ENCODE results near the gene SENP1.

SENP1 gene

DNA sequence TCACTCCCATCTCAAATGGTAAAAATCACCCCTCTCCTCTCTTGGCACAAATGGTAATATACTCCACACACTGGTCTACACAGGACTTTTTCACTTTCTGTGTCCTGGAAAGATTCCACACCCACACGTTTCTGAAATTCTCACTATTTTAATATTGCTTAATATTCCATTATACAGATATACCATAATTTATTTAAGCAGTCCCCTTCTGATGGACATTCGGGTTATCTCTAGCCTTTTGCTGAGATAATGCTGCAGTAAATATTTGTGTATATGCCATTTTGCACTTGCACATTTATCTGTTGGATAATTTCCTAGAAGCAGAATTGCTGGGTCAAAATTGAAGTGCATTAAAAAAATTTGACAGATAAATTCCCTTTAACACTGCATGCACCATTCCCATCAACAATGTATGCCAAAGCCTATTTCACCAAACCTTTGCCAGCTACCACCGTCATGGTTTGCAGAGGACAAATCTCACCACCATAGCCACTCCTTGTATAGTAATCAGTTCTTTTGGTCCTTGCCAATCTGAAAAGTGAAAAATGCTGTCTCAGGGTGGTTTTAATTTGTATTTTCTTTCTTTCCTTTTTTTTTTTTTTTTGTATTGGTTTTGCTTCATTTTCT is 86.1 kb downstream of the SENP1 start:
- no peak overlapping the region for H3K4me3 ChIP-seq (ENCODE audit: low read depth, low read length)

DNA sequence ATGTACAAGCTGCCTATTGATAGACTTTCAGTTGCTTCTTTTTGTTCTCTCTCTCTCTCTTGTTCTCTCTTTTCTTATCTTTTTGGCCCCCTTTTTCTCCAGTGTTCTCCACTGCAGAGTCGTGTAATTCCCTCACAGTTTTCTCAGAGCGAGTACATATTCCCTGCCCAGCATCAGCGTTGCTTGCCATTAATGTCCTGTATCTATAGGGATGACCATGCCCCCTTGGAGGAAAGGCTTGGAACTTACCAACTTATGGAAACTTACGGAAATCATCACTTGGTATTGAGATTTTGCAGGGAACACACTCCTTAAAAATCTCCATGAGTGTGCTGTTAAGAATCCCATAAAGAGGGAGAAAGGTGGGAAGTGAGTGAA is 87.3 kb downstream of the SENP1 start:
- H3K4me3 ChIP-seq (ENCODE audit: low read depth, low read length), result no peak overlapping the region

DNA sequence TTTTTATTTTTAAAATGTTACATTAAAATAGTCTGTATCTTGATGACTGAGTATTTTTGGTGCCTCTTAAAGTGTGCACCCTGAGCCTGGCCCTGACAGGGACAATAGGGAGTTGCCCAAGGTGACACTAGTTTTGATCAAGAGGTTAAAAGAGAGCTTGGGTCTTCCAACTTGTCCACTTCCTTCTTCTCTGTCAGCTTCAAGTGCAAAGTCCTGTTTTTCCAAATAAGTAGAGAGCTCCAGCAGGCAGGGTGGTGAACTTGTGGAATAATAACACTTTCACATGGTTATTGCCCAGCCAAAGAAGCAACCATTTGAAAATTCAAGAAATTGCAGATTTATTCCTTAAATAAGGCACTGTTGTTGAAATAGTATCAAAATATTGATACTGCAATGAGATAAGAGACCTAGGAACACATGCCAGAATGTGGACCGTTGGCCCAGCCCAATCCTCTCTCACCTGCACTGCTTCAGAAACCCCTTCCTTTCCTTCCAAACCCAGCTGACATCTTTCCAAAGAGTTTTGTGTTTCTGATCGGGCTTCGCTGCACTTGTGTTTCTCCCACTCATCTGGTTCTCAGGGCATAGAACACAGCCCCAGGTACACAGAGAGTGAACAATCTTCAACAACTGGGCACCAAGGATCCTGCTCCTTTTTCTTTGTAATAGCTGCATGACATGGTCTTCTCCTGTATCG is 87.8 kb downstream of the SENP1 start:
- H3K4me3 ChIP-seq (ENCODE audit: low read depth, low read length), result no peak overlapping the region

DNA sequence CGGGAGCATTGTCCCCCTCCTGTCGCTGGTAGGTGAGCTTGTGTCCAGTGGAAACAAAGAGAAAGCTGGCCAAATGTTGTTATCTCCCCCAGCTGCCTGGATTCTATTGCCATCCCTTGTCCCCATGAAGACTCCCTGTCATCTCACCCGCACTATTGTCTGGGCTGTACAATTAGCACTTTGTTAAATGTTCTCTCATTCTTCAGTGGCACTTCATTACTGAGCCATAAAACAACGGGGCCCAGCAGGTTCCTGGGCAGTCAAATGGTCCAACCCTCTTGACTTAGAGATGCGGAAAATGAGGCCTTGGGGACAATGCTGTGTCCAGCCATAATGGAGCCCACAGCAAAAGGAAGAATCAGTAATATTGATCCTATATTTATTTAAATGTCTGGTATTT is 88.4 kb downstream of the SENP1 start:
- no peak overlapping the region for H3K4me3 ChIP-seq (ENCODE audit: low read depth, low read length)

DNA sequence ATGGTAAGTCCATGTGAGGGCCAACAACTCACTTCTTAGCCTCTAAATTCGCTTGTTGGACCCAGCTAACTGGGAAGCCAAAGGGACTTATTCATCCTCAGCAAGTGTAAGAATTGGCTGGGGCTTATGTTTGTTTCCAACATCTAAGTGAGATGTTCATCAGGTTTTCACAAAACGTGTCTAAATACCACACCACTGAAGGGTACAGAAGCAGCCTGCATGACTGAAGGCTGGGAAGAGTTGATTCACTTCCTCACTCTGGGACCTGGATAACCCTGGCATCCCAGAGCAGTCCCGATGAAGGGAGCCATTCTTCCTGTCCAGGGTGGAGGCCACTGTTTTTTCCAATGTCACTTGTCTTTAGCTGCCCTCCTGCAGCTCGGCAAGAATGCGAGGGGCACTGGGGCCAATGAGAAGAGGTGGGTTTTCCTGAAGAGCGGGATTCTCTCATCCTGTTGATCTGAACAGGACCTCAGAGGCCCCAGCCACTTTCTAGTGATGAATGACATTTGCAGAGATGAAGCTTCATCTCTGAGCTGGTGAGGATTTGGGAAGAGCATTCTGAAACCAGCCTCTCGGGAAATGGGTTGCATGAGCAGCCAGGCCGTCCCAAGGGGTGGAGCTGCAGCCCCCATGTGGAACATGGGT is 89.4 kb downstream of the SENP1 start:
- H3K4me3 ChIP-seq (ENCODE audit: low read depth, low read length), result no peak overlapping the region

DNA sequence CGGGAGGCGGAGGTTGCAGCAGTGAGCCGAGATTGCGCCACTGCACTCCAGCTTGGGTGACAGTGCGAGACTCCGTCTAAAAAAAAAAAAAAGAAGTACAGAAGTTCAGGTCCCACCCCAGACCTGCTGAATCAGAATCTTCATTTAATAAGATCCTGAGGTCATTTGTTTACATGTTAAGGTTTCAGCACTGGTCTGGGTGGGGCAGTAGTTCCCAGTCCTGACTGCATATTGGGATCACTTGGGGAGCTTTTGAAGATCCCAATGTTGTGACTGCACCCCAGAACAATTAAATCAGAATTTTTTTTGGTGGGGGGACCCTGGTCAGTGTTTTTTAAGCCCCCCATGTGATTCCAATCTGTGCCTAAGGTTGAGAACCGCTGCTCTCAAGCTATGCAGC is 89.9 kb downstream of the SENP1 start:
- H3K4me3 ChIP-seq (ENCODE audit: low read depth, low read length), result no peak overlapping the region

DNA sequence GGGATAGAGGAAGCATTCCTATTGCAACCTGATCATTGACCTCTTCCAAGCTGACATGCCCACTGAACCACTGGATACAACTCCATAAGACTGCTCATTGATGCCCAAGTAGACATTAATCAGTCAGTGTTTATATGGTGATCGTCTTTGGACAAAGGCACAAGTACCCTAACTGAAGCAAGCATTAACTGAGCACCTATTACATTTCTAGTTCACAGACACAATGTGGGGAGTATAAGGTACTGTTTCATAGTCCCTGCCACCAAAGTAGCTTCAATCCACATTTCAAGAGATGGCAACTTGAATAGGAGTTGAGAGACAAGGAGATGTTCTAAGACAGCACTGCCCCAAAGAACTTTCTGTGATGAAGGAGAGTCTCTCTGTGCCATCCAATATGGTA is 90.8 kb downstream of the SENP1 start:
- H3K4me3 ChIP-seq (ENCODE audit: low read depth, low read length), result no peak overlapping the region

DNA sequence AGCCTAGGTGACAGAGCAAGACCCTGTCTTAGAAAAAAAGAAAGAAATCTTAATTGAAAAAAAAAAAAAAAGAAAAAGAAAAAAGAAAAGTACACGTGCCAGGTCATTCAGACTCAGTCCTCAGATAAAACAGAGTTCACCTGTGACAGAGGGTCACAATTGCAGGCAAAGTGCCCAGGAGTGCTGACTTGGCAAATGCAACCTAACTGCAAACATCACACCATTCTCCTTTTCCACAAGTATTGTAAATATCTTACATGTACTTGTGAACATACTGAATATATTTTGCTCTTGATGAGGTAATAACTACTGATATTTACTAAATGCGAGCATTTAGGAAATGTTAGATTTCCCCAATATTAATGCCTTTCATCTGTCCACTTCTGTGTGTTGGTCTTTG is 92.6 kb downstream of the SENP1 start:
- no peak overlapping the region for H3K4me3 ChIP-seq (ENCODE audit: low read depth, low read length)

DNA sequence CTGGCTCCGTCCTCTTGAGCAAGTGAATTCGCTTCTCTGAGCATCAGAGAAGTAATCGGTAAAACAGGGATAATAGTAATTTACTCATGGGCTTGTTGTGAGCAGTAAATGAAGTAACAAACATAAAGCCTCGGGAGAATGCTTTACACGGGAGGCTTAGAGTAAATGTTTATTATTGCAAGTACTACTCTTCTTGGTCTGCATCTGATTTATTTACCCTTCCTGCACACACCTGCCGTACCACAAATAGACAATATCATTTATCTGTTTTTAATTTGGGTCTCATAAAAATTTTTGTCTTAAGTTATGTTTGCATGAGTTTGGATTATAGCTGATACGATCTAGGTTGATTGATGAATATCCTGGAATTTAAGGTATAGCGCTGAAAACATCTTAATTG is 93.8 kb downstream of the SENP1 start:
- no peak overlapping the region for H3K4me3 ChIP-seq (ENCODE audit: low read depth, low read length)

DNA sequence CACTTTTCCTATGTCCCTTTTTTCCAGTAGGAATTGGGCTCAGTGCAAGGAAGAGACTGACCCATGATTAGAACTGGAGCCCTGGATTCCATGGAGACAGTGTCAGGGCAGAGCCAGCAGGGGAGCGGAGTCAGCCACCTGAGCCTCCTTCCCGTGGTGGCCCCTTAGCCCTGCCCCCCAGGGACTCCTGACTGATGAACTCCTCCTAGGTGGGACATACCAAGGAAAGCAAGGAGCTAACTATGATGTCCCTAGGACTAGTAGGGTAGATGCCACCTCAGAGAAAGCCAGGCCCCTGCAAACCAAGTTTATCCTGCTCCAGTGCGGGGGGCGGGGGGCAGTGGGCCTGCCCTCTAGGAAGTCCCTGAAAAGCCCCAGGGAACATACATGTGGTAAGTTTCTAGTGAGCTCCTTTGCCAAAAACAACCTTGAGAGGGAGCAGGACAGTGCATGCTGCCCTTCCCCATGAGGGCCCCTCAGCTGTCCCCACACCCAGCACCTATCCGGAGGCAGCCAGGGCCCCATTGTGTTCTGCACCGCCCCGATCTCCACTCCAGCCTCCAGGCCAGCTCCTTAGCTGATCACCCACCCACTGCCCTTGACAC is 95.4 kb downstream of the SENP1 start:
- no peak overlapping the region for H3K4me3 ChIP-seq (ENCODE audit: low read depth, low read length)

DNA sequence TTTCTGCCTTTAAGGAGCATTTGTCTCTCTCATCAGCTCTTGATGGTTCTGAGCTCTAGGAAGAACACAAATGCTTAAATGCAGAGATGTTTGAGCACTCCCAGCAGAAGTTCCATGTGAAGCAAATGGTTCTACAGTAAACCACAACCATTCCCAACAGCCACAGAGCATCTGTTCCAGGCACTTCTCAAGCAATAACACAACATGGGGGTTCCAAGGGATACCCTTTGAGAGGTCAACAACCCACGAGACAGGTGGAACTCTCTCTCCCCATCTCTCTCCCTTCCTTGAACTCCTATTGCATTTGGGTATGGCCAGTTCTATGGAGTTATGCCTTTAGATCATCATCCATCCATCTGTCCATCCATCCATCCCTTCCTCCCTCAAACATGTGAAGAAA is 96.4 kb downstream of the SENP1 start:
- no peak overlapping the region for H3K4me3 ChIP-seq (ENCODE audit: low read depth, low read length)

DNA sequence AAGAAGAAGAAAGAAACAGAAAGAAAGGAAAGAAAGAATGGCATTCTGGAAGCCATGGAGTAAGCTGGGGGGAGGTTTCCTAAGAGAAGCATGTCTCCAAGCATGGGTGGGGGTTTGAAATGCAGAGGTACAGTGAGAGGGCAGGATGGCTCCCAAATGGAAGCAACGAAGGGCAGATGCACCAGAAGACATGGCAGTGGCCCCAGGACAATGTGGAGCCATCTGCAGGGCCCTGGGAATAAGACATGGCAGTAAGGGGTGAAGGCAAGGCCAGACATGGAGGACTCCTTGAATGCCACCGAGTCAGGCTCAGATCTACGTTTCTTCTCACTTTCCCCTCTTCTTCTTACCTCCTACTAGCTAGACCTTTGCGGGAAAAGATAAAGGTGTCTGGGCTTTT is 96.9 kb downstream of the SENP1 start:
- no peak overlapping the region for H3K4me3 ChIP-seq (ENCODE audit: low read depth, low read length)

DNA sequence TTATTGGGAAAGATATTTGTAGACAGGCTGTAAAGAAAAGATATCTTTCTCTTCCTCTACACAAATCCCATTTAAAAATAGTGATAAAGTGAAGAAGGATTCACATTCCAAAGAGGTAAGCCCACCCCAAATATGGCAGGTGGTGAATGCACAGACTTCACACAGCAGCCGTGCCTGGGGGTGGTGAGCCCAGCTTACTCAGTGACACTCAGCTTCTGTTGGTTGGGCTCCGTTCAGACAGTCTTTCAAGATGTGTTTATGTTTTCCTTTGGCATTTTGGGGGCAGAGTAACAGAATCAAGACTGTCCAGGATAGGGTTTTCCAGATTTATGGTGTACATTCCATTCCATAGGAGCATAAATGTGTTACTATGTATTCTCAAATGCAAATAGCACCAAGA is 97.5 kb downstream of the SENP1 start:
- no peak overlapping the region for H3K4me3 ChIP-seq (ENCODE audit: low read depth, low read length)

DNA sequence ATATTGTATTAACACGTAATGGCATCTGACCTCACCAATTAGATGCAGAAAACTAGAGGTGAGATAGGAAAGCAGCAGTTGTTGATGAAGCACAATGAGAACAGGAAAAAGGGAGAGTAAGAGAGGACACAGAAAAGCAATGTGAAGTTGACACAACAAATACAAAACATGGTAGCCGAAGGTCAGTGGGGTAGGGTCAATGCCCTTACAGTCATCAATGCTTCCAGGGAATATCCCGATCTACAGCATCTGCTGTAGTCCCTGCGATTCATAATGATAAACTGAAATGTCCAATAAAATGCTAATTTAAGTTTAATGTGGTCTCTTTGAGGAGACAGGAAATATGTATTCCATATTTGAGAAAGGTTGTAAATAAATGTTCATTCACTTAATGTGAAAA is 98.7 kb downstream of the SENP1 start:
- H3K4me3 ChIP-seq (ENCODE audit: low read depth, low read length), result no peak overlapping the region

DNA sequence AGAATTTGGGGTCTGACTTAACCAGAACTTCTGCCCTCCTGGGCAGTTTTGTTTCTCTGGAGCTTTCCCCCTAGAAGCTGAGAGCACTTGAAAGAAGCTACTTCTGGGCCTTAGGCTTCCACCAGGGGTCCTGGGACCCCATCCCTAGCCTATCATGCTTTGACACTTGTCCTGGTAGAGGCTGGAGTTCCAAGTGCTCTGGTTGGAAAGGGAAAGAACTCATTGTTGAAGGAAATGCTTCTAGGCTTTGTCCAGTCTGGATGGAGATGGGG is 100.2 kb downstream of the SENP1 start:
- no peak overlapping the region for H3K4me3 ChIP-seq (ENCODE audit: low read depth, low read length)

DNA sequence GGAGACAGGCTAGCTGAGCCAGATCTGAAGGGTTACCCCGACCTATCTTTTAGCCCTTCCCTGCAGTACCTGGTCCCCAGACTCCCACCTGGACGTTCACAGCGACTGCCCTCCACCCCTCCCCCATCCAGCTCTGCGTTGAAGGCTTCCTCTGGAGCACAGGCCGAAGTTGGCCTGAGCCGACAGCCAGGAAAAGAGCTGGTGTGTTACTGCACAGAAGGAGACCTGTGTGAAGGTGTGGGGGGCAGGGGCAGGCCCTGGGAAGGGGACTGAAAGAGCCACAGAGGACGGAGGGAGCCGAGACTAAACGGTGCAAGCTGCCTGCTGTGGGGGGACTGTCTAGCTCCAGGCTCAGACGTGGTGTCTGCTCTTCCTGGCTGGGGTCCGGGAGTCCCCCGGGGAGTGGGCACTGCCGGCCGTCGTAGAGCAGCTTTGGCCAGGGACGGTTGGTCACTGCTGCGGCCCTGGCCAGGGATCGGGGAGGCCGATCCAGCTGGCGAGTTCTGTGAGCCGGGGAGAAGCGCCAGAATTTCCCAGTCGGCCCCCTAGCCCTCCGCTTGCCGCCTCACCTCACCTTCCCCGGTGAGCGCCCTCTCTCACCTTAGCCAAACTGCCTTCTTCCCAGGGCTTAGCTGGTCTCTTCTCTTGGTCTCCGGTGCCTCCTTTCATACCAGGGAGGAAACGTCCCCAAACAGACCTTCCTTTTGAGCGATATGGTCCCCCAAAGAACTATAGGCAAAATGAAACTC is 100.7 kb downstream of the SENP1 start:
- peak overlapping the region; percentile 30 for H3K4me3 ChIP-seq (ENCODE audit: low read depth, low read length)

DNA sequence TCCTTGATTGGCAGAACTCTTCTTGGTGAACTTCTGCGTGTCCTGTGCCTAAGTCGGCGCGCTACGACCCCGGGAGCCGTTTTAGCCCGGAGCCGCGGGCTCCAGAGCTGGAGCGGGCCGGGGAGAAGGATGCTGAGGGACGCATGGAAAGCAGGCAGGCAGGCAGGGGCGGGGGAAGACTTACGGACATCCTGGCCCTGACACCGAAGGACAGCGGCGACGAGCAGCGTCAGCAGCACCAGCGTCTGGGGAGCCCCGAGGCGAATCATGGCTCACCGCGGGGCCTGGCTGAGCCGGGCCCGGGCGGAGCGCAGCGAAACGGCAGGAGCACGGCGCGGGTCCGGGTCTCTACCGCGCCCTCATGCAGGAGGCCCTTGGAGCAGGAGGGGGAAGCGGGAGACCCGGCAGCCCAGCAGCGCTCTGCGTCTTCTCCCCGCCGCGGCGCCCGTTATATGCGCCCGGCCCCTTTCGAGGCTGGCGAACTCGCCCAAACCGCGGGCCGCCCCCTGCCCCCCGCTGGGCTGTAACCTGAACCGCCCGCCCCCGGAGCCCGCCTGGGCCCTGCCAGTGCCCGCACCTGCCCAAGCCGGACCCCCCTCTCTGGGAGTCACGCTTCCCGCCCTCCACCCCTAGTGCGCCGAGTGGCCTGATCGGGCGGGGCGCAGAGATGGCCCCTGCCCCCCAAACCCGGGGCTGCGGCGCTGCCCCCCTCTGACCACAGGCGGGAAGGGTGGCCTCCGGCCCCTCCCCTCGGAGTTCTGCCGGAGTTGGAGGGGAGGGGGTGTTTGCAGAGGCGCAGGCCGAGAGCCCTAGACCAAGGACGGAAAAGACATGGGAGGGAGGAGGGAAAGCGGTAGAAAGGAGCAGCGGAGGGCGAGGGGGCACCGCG is 101.6 kb downstream of the SENP1 start, which contains the start of gene COL2A1:
COL2A1 (minus strand) TSS at position 424 of the 889 bp plus-strand sequence; CDS start at position 269, 155 bp downstream.
- H3K4me3 ChIP-seq (ENCODE audit: low read depth, low read length), result peak within 1 kb of the TSS; percentile 30

DNA sequence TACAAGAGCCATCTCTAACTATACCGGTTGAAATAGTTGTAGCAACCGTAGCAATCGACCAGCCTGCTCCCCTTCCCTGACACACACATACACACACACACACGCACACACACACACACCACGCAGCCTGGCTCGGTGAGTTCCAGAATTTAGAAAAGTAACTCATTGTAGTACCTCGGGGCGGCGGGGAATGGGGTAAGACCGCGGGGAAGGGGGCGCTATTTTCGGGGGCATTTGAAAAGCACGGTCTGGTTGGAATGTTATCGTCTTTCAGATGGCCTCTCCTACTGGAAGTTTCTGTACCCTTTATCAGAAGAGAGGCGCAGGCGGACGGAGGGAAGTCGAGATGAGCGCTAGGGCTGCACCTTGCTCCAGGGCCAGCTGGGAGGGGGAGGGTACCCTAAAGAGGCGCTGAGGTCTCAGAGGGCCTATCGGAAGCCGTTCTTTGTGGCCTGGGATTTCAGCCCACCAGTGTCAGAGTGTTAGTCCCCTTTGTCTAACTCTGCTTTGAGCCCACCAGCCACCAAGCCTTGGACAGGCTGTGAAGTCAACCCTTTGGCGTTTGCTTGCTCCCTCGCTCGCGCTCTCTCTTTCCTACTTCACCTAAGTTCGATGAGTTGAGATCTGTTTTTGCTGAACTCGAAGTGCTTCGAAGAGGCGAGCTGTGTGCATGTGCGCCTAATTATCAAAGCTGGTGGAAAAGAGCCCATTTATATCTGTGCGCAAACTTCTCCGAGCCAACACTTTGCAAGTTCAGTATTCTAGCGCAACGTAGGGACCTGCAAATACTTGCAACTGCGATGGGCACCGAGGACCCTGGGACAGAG is 102.4 kb downstream of the SENP1 start:
- H3K4me3 ChIP-seq (ENCODE audit: low read depth, low read length), result no peak overlapping the region

DNA sequence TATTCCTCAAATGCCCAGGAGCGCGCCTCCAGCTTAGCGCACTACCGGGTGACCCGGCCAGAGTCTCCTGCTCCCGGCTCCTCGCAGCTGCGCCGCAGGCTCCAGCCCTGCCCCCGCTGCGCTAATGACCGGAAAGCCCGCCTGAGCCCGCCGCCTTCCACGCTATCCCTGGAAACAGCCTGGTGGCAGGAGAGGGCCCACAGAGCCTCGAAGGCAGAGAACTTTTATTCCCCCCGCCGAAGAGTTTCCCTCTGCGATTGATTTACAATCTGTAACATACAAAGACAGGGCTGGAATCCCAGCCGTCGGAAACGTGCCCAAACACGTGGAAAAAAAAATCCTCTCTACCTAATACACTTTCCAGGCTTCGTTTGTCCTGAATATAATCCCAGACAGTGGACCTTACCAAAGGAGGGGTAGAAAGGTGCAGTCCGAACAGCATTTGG is 103.1 kb downstream of the SENP1 start:
- no peak overlapping the region for H3K4me3 ChIP-seq (ENCODE audit: low read depth, low read length)

DNA sequence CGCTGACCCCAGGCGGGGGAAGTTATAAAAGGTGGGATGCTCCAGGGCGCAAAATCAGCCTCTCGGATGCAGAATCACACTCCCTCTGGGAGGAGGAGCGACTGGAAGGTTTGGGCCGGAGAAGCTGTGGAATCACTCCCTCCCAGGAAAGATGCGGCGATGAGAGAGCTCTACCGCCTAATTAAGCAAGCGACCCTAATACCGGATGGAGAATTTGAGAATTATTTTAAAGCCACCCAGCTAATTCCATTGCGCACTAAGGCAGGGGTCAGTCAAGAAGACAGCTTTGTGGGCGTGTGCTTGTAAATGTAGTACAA is 103.5 kb downstream of the SENP1 start:
- H3K4me3 ChIP-seq (ENCODE audit: low read depth, low read length), result no peak overlapping the region

All from iPS-11a (cell line).